ENCODE measurements around the gene LAMA2. TPM values are rescaled to one million over a fixed set of nuclear protein-coding genes. Genes with fewer than 3 reads are reported as not detected.

Gene LAMA2
- total RNA-seq, 2 donors from 2014 or later, result 2.2 to 3.4 TPM

DNA sequence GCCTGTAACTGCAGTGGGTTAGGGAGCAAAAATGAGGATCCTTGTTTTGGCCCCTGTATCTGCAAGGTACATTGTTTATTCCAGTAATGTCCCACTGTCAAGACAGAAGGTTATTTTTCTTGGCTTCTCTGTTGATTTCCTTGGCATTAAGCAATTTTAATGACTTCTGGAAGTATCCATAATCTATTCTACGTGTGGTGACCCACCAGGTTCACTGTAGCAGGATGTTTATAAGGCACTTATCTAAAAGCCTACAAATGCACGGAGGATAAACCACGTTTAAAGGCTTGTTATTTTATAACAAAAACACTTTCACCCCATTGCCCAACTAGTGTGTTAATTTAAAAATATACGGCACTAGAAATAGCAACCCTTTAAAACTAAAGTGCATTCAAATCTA lies 294.9 kb downstream of the LAMA2 start:
- Mint-ChIP-seq H3K4me3 (no peak overlapping the region), H3K27me3 (peaks cover 12% of the 10 kb centered on the region), H3K4me1 (no peaks in the 10 kb centered on the region), H3K36me3 (ENCODE audit: low read depth) (peaks cover 3% of the 10 kb centered on the region), H3K27ac (no peak overlapping the region)
- ATAC-seq (no peak), DNase-seq (no peak)
- H3K9me3 ChIP-seq (ENCODE audit: control insufficient read depth, low read length, poor library complexity, severe bottlenecking), result no peaks in the 10 kb centered on the region

DNA sequence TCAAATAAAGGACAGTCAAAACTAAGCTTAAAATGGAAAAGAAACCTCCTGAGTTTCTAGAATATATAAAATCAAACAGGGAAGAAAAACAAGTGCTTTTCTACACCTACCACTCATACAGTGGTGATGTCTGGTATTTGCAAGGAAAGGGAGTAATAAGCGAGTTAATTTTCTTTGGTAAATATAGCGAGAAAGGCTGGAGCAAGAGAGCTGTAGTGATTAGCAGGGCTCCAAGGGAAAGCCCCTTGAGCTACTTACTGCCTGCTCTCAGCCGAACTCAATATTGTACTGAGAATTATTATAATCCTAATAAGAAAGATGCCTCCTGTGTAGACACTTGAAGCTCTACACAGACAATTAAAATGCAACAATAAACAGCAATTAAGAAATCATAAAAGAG lies 296.3 kb downstream of the LAMA2 start:
- Mint-ChIP-seq H3K4me3 (no peak overlapping the region), H3K36me3 (ENCODE audit: low read depth) (no peaks in the 10 kb centered on the region), H3K27me3 (peaks cover 10% of the 10 kb centered on the region), H3K27ac (no peak overlapping the region), H3K4me1 (no peaks in the 10 kb centered on the region)
- DNase-seq, result no peak
- no peaks in the 10 kb centered on the region for H3K9me3 ChIP-seq (ENCODE audit: control insufficient read depth, low read length, poor library complexity, severe bottlenecking)
- no peak for ATAC-seq

DNA sequence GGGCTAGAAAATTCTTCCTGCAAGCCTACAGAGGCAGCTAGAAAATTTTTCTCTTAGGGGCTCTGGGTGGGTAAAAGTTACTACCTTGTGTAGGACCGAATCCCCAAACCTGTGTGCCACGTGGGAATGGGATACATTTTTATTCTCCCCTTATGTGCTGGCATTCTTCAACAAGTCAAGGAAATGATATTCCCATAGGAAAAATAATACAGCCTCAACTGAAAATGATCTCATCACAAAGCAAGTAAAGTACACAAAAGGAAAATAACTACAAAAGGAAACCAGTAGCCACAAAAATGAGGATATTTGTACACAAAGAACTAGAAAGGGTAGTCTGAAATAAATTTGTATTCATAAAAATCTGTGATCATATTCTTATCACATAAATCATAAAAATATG lies 298.1 kb downstream of the LAMA2 start:
- no peaks in the 10 kb centered on the region for H3K9me3 ChIP-seq (ENCODE audit: control insufficient read depth, low read length, poor library complexity, severe bottlenecking)
- DNase-seq (no peak), ATAC-seq (no peak)
- Mint-ChIP-seq H3K4me3 (no peak overlapping the region), H3K27ac (no peak overlapping the region), H3K4me1 (no peaks in the 10 kb centered on the region), H3K36me3 (ENCODE audit: low read depth) (no peaks in the 10 kb centered on the region), H3K27me3 (peaks cover 10% of the 10 kb centered on the region)

DNA sequence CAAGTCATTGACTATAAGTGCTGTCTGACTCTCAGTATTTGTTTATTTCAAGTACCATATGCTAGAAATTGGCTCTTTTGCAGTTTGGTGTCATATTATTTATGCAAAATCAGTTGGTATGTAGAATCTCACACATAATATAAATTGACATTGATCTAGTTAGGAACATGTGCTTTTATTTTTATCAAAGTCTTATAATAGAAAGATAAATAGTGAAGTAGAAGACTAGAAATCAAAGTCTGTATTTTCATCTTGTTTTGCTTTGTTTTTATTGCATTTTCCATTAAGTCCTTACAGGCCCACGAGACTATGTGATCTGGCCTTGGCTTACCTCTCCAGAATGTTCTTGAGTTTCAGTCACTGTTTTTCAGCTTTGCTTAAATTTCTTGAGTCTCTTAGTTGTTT lies 300.3 kb downstream of the LAMA2 start:
- DNase-seq (no peak), ATAC-seq (no peak)
- no peaks in the 10 kb centered on the region for H3K9me3 ChIP-seq (ENCODE audit: control insufficient read depth, low read length, poor library complexity, severe bottlenecking)
- Mint-ChIP-seq H3K27ac (no peak overlapping the region), H3K4me3 (no peak overlapping the region), H3K36me3 (ENCODE audit: low read depth) (no peaks in the 10 kb centered on the region), H3K4me1 (no peaks in the 10 kb centered on the region), H3K27me3 (peaks cover 5% of the 10 kb centered on the region)

DNA sequence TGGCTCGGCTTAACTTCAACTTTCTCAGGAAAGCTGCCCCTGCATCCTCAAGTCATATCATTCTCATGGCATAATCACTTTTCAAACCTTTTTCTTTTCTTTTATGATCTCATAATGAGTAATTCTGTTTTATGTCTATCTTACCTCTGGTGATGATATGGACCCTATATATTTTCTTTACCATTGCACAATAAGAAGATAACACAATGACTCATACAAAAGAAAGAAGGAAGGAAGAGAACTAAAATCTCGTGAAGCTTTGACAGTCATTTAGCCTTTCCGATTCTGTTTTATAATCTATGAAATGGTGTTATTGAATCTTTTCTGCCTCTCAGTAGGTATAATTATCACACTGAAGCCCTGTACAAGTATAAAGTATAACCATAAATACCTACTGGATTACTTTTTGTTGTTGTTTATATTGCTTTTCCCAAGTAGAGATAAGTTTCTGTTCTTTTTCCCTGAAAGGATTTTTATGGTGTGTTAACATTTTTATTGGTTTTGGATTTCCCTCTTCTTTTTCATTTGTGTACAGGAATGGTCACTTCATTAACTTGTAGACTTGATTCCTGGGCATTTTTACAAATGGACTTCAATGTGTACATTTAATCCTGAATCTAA lies 300.9 kb downstream of the LAMA2 start:
- ATAC-seq (no peak), DNase-seq (no peak)
- H3K27ac Mint-ChIP-seq, result no peak overlapping the region
- H3K27me3 Mint-ChIP-seq, result peaks cover 5% of the 10 kb centered on the region
- no peak overlapping the region for H3K4me3 Mint-ChIP-seq
- H3K4me1 Mint-ChIP-seq, result no peaks in the 10 kb centered on the region
- H3K36me3 Mint-ChIP-seq (ENCODE audit: low read depth), result no peaks in the 10 kb centered on the region
- H3K9me3 ChIP-seq (ENCODE audit: control insufficient read depth, low read length, poor library complexity, severe bottlenecking), result no peaks in the 10 kb centered on the region

DNA sequence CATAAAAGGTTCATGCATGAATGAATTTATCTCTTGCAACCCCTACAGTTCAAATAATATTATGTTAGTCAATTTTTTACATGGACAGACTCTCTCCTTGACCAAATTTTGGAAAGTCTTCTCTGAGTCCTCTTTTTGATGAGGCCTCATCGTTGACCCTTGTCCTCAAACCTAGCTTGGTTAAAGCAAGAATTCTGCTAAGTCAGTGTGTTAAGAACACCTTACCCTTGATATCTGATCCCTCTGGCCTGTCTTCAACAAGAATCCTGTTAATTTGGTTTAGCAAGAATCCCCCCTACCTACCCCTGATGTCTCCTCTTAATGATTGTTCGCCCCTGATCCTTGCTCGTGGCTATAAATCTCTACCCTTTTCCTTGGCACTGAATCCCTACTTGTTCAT lies 301.4 kb downstream of the LAMA2 start:
- Mint-ChIP-seq H3K4me3 (no peak overlapping the region), H3K36me3 (ENCODE audit: low read depth) (no peaks in the 10 kb centered on the region), H3K27me3 (peaks cover 2% of the 10 kb centered on the region), H3K4me1 (no peaks in the 10 kb centered on the region), H3K27ac (no peak overlapping the region)
- ATAC-seq (no peak), DNase-seq (no peak)
- no peaks in the 10 kb centered on the region for H3K9me3 ChIP-seq (ENCODE audit: control insufficient read depth, low read length, poor library complexity, severe bottlenecking)

DNA sequence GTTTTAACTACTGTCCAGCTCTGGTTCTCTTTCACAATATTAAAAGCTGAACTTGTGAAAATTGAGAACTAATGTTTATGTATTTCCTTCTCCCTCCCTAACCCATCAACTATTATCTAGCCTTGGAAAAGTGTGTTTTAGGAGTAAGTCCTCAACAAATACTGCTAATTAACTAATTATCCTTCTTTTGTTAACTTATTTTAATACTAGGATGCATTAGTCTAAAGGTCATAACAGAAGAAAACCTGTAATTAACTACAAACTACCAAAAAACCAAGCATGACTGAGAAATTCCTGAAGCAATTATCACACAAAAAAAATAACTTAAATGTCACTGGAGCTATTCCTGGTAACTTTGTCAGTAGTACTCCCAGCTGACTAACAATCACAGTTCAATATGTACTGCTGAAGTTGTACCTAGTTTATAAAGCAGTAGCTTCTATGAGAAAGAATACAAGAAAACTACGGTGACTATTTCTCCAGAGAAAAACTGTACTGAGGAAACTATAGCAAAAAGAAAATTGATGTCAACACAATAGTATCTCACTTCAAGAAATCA lies 301.9 kb downstream of the LAMA2 start:
- DNase-seq, result no peak

DNA sequence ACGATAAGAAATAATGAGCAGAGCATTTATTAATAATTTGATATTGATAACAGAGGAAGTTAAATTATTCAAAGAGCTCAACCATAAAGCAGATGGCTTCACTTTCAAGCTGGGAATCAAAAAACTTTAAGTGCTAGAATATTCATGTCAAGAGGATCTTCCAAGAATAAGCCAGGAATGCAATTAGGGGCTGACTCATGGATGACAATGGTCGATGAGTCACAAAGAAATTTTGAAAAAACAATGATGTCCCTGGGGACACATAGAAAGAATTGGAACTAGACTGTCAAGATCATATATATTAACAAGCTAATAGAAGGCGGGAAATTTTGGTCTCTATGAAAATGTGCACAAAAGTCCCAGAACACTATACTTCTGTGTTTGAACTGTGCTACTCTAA lies 304.1 kb downstream of the LAMA2 start:
- Mint-ChIP-seq H3K4me1 (no peaks in the 10 kb centered on the region), H3K4me3 (no peak overlapping the region), H3K27ac (no peak overlapping the region), H3K27me3 (peaks cover 12% of the 10 kb centered on the region), H3K36me3 (ENCODE audit: low read depth) (peaks cover 2% of the 10 kb centered on the region)
- H3K9me3 ChIP-seq (ENCODE audit: control insufficient read depth, low read length, poor library complexity, severe bottlenecking), result no peaks in the 10 kb centered on the region
- no peak for ATAC-seq
- DNase-seq, result no peak

More for the DNA sequence above, 301.9 kb downstream of the LAMA2 start:
- ATAC-seq, result no peak
- Mint-ChIP-seq H3K4me1 (no peaks in the 10 kb centered on the region), H3K27ac (no peak overlapping the region), H3K27me3 (peaks cover 7% of the 10 kb centered on the region), H3K36me3 (ENCODE audit: low read depth) (peaks cover 2% of the 10 kb centered on the region), H3K4me3 (no peak overlapping the region)
- no peaks in the 10 kb centered on the region for H3K9me3 ChIP-seq (ENCODE audit: control insufficient read depth, low read length, poor library complexity, severe bottlenecking)

DNA sequence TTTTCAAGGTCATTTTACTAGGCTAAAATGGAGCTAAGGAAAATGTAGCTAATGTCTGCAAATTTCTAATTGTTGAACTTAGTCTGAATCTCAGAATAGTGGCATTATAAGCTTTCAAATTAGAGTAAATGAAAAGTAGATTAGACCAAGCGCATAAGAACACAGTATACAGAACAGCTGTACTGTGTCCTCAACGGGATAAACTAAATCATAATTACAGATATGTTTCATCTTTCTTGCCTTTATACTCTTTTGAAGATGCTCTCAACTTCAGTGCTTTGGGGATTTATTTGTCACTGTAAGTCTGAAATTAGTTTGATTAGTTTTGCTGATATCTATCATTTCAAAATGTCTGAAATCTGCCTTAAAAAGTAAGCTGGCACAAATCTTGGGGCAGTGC lies 305.4 kb downstream of the LAMA2 start:
- ATAC-seq (no peak), DNase-seq (no peak)
- peaks cover 12% of the 10 kb centered on the region for H3K27me3 Mint-ChIP-seq
- no peaks in the 10 kb centered on the region for H3K9me3 ChIP-seq (ENCODE audit: control insufficient read depth, low read length, poor library complexity, severe bottlenecking)
- peaks cover 2% of the 10 kb centered on the region for H3K36me3 Mint-ChIP-seq (ENCODE audit: low read depth)
- no peak overlapping the region for H3K4me3 Mint-ChIP-seq
- H3K4me1 Mint-ChIP-seq, result no peaks in the 10 kb centered on the region
- H3K27ac Mint-ChIP-seq, result no peak overlapping the region

DNA sequence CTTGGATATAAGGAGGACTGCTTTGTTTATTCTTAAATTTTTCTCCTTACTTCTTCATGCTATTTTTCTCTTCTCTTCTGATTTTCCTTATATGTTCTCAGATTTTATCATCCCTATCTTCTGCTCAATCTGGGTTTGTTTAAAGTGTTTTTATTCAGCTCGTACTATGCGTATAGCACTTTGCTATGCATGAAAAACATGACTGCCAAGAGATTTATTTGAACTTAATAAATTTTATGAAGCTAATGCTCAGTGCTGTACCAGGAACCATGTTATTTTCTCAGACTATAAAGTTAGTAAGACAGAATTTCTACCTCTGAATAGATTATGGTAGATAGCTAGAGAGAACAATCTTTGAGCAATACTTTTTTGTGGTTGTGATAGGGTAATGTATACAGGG lies 305.9 kb downstream of the LAMA2 start:
- no peaks in the 10 kb centered on the region for H3K9me3 ChIP-seq (ENCODE audit: control insufficient read depth, low read length, poor library complexity, severe bottlenecking)
- H3K36me3 Mint-ChIP-seq (ENCODE audit: low read depth), result peaks cover 2% of the 10 kb centered on the region
- no peaks in the 10 kb centered on the region for H3K4me1 Mint-ChIP-seq
- ATAC-seq, result no peak
- H3K4me3 Mint-ChIP-seq, result no peak overlapping the region
- DNase-seq, result no peak
- H3K27ac Mint-ChIP-seq, result no peak overlapping the region
- peaks cover 12% of the 10 kb centered on the region for H3K27me3 Mint-ChIP-seq

DNA sequence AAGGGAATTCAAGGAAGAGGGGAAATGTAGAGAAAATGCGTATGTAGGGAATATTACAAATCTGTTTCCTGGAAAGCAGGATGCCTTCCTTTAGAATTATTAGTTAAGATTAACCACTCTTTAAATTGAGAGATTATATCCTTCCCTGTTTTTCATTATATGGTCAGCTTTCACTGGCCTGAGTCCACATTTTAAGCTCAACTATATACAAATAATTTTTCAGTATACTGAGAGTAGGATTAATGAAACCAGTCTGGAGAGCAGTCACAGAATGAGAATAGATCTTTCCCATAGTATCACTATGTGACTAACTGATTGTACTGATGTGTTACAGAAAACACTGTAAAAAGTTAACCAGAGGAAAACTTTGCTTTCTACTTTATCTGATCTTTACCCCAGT lies 306.3 kb downstream of the LAMA2 start:
- no peak overlapping the region for H3K27ac Mint-ChIP-seq
- H3K36me3 Mint-ChIP-seq (ENCODE audit: low read depth), result peaks cover 2% of the 10 kb centered on the region
- DNase-seq (no peak), ATAC-seq (no peak)
- H3K27me3 Mint-ChIP-seq, result peaks cover 12% of the 10 kb centered on the region
- no peak overlapping the region for H3K4me3 Mint-ChIP-seq
- H3K9me3 ChIP-seq (ENCODE audit: control insufficient read depth, low read length, poor library complexity, severe bottlenecking), result no peaks in the 10 kb centered on the region
- no peaks in the 10 kb centered on the region for H3K4me1 Mint-ChIP-seq

DNA sequence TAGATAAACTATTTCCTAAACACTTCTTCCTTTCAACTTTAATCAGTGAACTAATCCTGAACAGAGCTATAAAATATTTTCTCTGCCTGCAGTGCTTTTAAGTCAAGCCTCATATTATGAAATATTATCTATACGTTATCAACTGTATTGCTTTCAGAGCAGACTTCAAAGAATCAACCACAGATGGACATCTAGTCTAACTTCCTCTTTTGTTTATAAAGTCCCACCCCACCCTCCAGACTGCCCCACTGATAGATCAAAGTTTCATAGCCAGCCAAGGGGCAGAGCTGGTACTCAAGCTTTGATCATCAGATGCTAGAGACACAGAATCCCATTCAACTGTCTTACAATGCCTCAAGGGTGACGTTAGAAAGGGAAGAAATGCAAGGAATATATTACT lies 308.3 kb downstream of the LAMA2 start:
- ATAC-seq, result no peak
- no peak for DNase-seq
- H3K36me3 Mint-ChIP-seq (ENCODE audit: low read depth), result peaks cover 2% of the 10 kb centered on the region
- peaks cover 15% of the 10 kb centered on the region for H3K27me3 Mint-ChIP-seq
- no peak overlapping the region for H3K4me3 Mint-ChIP-seq
- no peaks in the 10 kb centered on the region for H3K9me3 ChIP-seq (ENCODE audit: control insufficient read depth, low read length, poor library complexity, severe bottlenecking)
- no peaks in the 10 kb centered on the region for H3K4me1 Mint-ChIP-seq
- no peak overlapping the region for H3K27ac Mint-ChIP-seq

DNA sequence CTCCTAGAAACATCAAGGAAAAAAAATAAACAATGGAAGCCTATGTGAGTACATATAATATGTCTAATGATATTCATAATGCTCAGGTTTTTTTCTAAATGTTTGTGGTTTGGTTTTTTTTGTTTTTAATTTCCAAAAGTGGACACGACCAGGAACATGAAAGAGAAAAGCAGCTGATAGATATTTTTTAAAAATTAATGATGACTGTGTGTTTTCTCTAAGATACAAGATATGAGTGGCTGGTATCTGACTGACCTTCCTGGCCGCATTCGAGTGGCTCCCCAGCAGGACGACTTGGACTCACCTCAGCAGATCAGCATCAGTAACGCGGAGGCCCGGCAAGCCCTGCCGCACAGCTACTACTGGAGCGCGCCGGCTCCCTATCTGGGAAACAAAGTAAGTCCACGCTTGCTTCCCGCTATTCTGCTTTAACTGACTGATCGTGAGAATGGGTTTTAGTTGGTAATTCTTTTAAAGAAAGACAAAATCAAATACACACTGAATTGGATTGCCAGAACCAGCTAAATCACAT lies 309.6 kb downstream of the LAMA2 start:
- H3K4me1 Mint-ChIP-seq, result no peaks in the 10 kb centered on the region
- H3K9me3 ChIP-seq (ENCODE audit: control insufficient read depth, low read length, poor library complexity, severe bottlenecking), result no peaks in the 10 kb centered on the region
- no peak overlapping the region for H3K27ac Mint-ChIP-seq
- peaks cover 21% of the 10 kb centered on the region for H3K27me3 Mint-ChIP-seq
- H3K36me3 Mint-ChIP-seq (ENCODE audit: low read depth), result peaks cover 2% of the 10 kb centered on the region
- no peak overlapping the region for H3K4me3 Mint-ChIP-seq
- DNase-seq (no peak), ATAC-seq (no peak)

DNA sequence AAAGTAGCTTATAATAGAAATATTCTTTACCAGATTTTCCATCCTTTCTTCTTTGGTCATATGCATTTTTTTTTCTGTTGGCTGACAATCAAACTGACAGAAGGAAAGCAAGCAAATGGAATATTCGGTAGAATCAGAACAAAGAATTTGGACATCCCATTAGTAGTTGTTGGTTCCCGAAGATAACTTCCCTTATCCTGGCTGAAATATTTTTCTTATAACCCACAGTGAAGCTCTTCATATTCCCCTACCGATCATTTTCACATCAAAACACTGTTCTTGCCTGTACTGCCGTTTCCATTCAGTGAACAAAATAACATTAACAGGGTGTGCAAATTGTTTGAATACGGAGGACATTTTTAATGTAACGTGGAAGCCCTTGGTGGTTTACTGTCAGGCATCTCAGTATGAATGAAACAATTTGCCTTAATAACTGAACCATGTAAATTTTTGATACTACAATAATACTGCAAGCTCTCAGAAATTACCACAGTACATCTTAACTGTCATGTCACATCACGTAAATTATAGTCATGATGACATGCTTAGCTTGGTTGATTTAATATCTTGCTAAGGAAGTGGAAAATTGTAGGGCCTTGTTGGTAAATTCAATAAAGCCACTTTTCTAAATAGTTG lies 311.5 kb downstream of the LAMA2 start:
- no peak for DNase-seq
- Mint-ChIP-seq H3K27ac (no peak overlapping the region), H3K4me3 (no peak overlapping the region), H3K36me3 (ENCODE audit: low read depth) (peaks cover 2% of the 10 kb centered on the region), H3K4me1 (no peaks in the 10 kb centered on the region), H3K27me3 (peaks cover 18% of the 10 kb centered on the region)
- no peaks in the 10 kb centered on the region for H3K9me3 ChIP-seq (ENCODE audit: control insufficient read depth, low read length, poor library complexity, severe bottlenecking)
- ATAC-seq, result no peak

Data from T-helper 17 cell (primary cell).